Stimulated activated CD8-positive, alpha-beta memory T cell treated with anti-CD3 and anti-CD28 coated beads, Interleukin-4, amount 100 ng/mL, for 48 hours (primary cell): ENCODE data around the gene NPHP1.
A peak's percentile ranks its signal among the peaks of the same experiment; 100 is the strongest.
"Not testable (repeated sequence)": the region's sequence is repeated elsewhere in the genome, so short reads cannot be mapped to it uniquely, and the experiment has no call there.

Experiments used
- DNase-seq: peaks from one replicate; pipeline ENCODE4 v3.0.0-alpha.2; 2020

Gene NPHP1

DNA sequence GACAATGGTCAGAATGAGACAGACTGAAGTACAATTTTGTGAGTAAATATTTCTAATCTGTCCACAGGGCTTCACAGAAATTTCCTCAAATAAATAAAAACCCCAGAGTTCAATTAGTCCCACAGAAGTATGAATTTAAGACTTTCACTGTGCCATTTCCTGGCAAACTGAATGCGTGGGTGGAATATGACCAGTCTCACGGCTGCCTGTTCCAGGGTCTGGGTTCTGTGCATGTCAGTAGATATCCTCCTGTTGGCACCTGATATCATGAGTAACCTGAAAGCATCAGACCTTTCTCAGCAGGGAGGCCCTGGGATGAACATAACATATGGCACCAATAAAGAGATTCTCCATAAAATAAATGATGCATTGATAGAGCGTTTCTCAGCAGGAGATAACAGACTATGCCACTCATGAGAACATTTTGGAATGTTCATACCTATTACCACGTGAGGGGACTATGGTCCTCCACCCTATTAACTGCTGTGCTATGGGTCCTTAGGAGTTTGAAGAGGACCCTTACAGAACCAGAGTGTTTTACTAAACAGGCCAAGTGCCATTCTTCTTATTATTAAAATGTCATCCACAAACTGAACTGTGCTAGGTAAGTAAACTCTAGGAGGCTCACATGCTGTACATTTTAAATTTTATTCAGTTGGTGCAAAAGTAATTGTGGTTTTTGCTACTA lies 78.6 kb downstream of the NPHP1 start:
- no peak for DNase-seq

DNA sequence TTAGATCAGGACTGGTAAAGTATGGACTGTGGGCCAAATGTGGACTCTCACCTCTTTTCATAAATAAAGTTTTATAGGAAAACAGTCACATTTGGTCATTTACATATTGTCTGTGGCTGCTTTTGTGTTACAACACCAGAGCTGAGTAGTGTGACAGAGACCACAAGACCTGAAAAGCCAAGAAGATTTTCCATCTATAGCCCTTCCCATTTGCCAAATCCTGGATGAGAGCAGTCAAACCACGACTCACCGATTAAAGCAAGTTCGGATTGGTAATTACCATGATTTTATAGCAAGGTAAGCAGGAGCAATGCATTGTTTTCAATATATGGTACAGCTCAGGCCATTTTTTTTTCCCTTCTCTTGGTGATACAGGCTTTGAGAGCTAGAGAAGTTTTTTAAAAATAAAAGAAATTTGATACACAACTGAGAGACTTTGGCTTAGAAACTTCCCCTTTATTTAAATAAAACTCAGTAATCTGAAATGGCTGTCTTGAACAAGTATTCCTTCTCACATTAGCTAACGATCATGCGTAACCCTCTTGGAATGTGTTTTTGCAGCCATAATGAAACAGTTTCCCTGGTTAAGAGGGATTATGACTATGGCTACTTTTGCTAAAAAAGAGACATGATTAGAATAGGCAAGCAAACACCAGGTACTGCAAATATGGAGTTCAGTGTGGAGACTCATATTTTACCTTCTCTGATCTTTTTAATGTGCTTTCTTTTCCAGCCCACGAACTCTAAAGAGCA lies 79.7 kb downstream of the NPHP1 start:
- DNase-seq: no peak

DNA sequence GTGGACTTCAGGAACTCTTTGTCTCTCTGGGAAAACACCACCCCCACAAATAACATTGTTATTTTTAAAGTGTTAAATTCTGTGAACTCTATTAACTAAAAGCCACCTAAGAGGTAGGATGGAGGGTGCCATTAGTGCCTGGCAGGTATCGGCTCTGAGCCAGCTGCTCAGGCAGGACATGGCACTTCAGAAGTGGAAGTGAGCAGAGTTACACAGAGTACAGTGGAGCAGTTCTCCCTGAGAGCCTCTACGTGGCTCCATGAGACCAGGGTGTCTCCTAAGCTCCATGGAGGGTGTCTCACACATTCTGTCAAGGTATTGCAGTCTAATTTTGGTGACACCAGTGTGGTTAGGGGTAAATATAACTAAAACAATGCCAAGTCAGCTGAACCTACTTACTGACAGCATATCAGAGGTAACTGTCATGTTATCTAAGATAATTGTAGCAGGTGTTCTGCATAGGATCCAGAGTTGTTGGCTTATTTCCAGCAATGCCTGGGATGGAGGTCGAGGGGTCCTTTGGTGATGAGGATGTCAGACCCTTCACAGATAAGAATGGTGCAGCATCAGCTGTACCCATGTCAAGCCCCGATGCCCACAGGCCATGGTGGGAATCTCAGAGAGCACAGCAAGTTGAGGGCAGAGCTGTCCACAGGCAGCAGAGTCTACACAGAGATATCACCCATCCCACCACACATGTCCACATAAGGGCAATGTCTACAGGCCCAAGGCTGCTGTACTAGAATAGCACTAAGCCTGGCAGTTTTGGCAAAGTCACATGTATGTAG lies 80.6 kb downstream of the NPHP1 start:
- DNase-seq: no peak

DNA sequence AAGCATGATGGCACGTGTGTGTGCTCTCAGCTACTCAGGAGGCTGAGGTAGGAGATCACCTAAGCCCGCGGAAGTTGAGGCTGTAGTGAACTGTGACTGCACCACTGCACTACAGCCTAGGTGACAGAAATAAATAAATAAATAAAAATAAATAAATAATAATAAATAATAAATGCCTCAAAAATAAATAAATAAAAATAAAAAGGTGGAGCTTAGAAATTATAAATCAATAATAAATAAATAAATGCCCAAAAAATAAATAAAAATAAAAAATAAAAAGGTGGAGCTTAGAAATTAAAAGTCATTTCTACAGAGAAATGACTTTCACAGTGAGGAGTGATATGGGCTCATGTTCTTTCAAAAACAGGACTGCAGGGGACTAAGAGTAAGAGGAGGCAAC lies 83.2 kb downstream of the NPHP1 start:
- no peak for DNase-seq

DNA sequence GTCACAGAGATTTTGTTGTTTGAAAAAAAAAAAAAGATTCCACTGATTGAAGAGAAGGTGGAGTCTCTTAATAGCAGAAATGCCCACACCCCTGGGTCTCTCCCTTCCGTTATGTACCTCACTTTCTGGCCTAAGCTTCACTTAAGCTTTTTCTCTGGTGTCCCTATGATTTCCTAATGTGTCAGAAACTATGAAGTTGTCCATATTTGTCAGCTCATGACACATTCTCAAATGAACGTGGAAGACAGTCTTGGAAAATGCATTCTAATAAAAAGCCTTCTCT lies 83.8 kb downstream of the NPHP1 start:
- DNase-seq: no peak

DNA sequence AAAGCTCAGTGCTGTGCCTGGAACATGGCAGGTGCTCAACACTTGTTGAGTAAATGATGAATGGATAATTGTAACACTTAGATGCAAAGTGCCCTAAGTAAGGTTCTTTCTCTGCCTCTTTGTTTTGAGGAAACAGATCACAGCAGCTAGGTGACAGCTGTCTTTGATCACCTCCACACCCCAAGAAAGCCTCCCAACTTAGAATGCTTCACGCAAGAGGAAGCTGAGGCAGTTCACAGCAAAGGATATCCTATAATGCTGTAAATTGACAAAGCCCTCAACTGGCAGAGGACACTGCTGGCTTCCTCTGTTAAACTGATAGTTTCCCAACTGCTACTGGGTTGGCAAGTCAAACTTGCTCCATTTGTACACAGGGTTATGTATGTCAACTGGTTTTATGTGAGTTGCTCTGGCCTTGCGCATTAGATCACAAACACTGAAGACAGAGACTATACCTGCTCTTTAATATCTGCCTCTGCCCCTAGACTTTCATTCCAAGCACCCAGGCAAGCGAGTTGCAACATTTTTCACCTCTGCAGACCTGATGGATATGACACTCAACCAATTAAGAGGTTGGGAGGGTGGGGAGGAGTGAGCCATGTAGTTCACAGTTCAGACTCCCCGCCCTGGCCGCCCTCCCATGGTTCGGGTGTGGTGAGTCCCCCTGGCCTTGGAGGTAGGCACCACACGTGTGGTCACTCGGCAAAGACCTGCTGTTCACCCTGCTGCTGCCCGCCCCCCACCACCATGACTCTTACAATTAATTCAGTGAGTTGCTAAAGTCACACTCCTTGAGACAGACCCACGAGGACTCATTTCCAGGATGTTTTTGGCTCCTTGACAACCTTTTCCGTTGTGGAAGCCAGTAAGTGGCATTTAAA lies 84.4 kb downstream of the NPHP1 start:
- no peak for DNase-seq

DNA sequence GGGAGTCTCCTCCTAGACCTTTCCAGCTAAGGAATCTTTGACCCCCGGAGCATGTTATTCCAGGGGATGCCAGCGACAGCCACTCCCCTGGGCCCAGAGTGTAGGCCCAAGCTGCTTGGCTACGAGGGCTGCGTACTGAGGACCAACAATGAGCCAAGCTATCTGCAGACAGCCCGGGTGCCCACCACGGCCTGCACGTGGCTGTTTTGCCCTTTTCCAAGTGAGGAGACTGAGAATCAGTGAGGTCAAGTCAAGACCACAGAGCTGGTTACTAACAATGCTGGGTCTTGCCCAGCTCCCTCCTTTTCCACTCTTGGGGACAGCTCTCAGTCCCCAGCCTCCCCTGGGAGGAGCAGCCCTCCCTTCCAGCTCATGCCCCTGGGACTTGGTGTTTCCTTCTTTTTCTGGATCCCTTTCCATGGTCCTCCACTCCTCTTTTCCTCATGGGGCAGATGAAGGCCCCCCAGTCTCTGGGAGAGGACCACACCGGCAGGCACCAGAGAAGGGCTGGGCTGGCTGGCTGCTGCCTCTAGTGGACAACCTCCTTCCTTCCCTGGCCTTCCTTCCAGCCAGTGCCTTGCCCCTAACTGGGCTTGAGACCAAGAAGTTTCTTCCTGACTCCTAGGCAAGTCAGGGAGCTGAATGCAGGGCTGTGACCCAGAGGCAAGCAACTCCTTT lies 88.6 kb downstream of the NPHP1 start:
- no peak for DNase-seq

DNA sequence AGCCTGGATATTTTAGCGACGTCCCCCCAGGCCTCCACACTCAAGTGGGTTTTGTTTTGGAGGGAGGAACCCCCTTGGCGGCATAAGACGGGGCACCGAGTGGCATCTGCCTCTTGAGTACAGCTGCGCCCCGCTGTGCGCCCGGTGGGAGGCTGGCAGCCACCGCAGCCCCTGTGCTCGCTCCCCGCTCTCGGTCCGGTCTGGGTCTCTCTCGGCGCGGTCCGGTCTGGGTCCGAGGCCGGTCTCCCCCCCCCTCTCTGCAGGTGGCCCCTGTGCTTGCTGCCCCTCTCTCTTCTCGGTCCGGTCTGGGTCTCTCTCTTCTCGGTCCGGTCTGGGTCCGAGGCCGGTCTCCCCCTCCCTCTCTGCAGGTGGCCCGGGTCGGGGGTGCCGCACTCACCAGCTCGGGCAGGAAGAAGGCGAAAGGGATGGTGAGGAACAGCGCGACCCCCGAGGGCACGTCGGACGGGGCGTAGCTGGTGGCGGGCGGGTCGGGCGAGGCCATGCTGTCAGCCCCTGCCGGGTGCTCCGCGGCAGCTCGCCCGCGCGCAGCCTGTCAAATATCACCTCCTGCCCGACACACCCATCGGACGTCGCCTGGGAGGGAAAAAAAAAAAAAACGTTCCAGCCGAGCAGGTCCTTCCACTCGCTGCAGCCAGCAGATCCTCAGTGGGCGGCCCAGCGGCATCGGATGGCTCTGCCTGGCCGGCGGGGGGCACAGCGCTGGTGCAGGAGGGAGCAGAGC lies 89.4 kb downstream of the NPHP1 start, which contains the start of gene MALL:
Gene MALL (minus strand): TSS at position 532 of the 742 bp plus-strand sequence. CDS start 30 bp downstream, at position 502.
- DNase-seq: no peak

DNA sequence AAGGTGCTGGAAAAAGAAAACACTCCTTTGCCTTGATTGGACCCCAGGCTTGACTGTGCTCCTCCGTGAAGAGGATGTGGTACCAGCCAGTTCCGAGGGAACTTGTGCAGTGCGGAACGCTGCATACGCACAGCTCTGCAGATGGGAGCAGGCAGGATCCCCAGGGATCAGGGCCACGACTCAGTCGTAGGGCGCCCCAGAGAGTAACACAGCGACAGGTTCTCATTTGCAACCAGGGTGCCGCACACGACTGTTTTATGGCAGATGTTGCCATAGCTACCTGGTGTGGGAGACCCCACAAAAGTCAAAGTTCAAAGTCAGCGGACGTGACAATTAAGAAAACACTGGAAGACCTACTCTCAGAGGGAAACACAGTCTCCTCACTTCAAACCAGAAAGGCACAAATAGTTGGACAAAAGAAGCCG lies 90.0 kb downstream of the NPHP1 start:
- DNase-seq: no peak

DNA sequence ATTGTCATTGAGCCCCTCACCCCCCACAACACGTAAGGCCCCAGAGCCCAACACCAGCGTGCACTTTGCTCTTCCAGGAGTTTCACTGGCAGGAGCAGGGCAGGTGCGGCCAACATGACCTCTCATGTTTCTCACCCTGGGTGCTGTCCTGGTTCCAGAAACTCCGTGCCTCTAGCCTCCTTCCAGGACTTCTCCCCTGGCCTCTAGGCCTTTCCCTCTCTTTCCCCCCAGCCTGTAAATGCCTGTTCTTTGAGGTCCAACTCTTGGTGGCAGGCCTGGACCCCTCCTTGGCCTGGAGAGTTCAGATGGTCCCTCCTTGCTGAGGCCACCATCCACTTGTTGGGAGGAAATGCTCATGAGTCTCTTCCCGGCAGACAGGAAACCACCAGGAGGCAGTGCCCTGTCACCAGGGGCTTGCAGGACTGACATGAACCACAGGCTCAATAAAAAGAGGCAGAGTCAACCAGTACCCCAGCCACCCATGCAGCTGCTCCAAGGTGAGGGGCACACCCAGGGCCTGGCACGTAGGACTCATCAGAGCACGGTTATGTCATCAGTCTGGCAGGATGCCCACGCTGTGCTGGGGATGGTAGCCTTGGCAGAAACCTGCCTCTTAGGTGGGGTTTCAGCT lies 90.7 kb downstream of the NPHP1 start:
- no peak for DNase-seq

DNA sequence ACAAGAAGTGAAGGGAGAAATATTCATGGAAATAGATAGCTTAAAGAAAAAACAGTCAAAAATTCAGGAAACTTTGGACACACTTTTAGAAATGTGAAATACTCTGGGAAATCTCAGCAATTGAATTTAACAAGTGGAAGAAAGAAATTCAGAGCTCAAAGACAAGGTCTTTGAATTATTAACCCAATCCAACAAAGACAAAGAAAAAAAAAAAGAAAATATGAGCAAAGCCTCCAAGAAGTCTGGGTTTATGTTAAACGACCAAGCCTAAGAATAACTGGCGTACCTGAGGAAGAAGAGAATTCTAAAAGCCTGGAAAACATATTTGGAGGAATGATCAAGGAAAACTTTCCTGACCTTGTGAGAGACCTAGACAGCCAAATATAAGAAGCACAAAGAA lies 96.5 kb downstream of the NPHP1 start:
- not testable (repeated sequence) for DNase-seq

DNA sequence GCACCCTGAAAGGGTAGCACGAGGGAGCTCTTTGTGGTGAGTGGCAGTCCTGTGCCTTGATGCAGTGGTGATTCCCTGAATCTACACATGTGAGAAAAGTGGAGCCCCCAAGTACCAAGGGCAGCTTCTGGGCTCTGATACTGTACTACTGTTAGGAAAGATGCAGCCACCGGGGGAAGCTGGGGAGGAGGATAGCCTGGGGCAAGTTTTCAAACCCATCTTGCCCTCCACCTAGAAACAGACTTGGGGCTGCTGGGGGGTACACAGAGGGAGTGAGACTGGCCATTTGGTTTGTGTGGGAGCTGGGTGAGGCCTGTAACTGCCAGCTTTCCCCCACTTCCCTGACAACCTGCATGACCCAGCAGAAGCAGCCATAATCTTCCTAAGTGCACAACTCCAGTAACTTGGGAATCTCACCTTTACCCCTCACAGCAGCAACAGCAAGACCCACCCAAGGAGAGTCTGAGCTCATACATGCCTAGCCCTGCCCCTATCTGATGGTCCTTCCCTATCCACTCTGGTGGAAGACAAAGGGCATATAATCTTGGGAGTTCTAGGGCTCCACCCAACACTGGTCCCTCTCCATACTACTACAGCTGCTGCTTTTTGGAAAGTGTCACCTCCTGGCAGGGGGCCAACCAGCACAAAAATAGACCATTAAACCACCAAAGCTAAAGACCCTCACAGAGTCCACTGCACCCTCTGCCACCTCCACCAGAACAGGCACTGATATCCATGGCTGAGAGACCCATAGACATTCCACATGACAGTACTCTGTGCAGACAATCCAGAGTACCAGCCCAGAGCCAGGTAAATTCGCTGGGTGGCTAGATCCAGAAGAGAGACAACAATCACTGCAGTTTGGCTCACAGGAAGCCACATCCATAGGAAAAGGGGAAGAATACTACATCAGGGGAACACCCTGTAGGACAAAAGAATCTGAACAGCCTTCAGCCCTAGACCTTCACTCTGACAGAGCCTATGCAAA lies 97.4 kb downstream of the NPHP1 start:
- DNase-seq: no peak

DNA sequence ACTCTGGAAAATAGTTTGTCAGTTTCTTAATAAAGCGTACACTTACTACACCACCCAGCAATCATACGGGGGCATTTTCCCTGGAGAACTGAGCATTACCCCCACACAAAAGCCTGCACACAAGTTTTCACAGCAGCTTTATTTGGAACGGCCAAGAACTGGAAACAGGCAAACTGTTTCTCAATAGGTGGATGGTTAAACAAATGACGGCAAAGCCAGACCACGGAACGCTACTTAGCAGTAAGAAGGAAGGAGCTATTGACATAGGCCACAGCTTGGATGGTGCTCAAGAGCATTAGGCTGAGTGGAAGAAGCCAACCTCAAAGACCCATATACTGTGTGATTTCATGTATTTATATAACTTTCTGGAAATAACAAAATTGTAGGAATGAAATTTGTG lies 98.2 kb downstream of the NPHP1 start:
- no peak for DNase-seq

DNA sequence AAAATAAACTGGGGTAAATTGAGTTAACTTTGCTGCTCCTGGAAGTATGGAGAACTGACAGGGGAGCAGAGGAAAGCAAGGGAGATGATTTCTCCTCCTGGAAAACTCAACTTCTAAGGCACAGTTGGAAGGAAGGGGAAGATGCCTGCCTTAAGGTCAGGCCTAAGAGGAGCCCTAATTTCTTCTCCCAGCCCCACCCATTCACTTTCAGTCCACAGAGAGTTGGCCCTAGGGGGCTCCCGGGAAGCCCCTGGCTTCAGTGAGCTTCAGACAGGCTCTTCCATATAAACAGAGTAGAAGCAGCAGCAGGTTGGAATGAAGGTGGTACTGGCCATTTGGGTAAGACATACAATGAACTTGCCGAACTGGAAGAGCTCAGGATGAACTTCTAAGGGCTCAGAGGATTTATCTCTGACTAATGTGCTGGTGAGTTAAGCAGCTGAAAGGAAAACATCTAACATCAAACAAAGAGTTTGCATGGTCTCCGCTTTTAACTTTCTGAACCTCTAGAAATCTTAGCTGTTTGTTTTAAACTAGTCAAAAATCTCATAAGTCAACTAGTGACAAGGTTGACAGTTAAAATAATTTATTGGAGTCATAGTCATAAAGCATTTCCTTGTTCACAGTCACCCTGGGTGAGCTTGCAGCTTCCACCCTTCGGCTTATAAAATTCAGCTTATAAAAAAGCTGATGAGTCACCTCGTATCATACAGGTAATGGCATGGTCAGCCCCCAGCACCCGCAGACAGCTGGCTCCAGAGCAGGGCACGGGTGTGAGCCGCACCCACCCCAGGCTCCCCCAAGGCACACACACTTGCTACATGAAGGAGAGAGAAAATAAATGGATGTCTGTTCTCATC lies 99.0 kb downstream of the NPHP1 start:
- no peak for DNase-seq

DNA sequence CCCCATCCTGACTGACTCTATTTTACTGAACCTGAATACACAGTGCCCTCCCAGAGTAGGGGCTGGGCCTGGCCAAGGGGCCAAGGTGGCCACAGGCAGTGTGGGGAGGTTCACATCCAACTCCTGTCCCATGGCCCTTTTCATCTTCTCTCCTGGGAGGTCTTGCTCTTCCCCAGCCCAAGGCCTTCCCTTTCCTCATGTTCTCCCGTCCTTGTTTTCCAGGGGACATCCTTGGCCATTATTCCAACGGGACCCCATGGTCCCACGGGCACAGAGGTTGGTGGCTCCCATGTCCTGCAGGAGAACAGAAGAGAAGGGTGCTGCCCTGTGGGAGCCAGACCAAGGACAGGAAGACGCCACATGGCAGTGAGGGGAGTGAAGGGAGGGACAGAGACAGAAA lies 99.6 kb downstream of the NPHP1 start:
- DNase-seq: no peak

DNA sequence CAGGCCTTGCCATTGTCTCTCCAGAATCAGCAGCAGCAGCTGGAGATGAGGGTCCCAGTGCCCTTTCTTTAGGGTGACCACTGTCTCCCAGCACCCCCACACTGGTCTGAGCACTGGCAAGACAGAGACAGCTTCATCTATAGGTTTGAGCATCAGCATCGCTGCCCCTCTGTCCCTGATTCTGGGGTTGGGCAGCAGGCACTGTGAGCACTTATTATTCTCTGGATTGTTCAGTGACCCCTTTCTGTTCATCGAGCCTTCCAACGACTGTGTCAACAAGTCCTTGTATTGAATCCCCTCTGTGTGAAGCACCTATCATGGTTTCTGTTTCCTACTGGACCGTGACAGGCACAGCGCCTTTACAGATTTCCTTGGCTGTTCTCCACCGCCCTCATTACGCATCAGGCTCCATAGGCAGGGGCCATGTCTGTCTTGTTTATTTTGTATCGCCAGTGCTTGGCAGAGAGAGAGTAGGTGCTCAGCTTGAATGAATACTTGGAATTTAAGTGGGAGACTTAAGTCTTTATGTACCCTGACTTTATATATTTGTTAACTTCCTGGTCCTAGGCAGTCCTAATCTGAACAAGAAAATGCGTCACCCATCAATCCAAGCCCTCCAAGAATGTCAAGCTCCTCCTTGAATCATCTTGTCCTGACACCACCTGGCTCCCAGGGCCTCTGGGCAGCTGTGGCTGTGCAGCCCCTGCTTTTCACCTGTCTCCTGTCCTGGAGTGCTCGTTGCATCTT lies 100.6 kb downstream of the NPHP1 start:
- no peak for DNase-seq

DNA sequence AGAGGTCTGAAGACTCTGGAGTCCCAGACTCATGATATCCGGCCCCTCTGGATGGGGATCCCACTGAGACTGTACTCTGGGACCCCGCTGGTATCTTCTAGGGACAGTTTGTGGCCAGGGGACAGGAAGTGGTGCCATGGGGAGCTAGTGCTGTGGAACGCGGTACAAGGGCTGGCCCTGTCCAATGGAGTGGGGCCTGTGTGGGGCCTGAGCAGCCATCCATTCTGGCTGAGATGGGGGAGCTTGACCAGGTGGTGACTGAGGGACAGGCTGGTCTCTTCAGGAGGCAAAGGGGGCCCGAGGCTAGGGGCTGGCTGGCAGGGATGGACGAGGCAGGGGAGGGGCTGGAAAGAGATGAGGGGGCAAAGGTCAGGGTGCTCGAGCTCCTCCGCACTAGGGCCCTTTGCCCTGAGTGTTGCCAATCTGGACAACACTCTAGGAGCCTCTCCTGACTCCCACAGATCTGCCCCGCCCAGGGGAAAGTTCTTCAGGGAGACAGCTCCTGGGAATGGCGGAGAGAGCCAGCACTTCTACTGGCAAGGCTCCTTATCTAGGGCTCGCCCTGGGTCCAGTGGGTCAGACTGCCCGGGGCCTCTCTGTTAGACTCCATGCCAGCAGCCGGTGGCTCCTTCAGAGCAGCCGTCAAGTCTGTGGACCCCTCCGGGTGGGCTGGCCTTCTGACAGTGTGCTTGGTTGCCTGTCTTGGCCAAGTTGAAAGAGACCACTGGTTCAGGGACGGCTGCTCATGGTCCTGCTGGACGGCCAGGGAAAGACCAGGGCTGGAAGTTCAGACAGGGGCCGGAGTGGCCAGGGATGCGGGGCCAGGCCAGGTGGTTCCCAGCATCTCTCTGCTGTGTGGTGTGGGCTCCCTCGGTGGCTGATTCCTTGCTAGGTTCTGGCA lies 101.5 kb downstream of the NPHP1 start:
- DNase-seq: peak; percentile 15
